PFSK-1 (cell line): ENCODE data around the gene CIAO2B.

Experiments
- FOXP2 ChIP-seq: optimal IDR thresholded peaks from 2 replicates; pipeline ENCODE3; 2011; ENCODE audit warnings: borderline replicate concordance, control low read depth, inconsistent platforms; ENCODE audit not compliant: insufficient read depth; ENCODE audit errors: extremely low read length, extremely low read depth
- POLR2AphosphoS5 ChIP-seq: IDR thresholded peaks from 2 replicates; pipeline ENCODE4 v1.6.1; 2012; ENCODE audit warnings: low read depth, mild to moderate bottlenecking, control low read depth, low read length, moderate library complexity
- SIN3A ChIP-seq: IDR thresholded peaks from 2 replicates; pipeline ENCODE4 v1.6.1; 2012; ENCODE audit warnings: mild to moderate bottlenecking, low read length, moderate library complexity, borderline replicate concordance; ENCODE audit not compliant: insufficient read depth
- TAF1 ChIP-seq: IDR thresholded peaks from 2 replicates; pipeline ENCODE4 v1.6.1; 2012; ENCODE audit warnings: low read length, control low read depth, borderline replicate concordance; ENCODE audit not compliant: insufficient read depth
- TF ChIP-seq, protein P1 (sequence below), 2 experiments: IDR thresholded peaks; 2 replicates each; pipeline versions ENCODE4 v1.6.1 to v1.8.0; 2011 to 2012; ENCODE audit warnings: low read depth in 2 of 2, low read length in 2 of 2, control low read depth in 1 of 2, inconsistent platforms in 1 of 2, mild to moderate bottlenecking in 1 of 2, moderate library complexity in 1 of 2; ENCODE audit not compliant: insufficient read depth in 1 of 2

The CIAO2B gene

DNA sequence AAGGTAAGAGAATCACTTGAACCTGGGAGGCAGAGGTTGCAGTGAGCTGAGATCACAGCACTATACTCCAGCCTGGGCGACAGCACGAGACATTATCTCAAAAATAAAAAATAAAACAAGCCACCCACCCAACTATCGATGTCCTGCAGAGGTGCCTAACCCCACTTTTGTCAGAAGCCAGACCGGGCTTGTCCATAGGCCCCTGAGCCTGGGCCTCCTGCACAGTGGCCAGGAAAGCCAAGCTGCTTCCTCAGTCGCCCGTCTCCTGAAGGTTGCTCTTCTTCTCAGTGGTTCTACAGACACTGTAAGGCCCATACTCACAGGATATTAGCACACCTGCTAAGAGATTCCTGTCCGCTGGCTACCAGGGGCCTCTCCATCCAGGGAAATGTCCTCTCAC is 12.3 kb upstream of the CIAO2B start:
- no peak for TF ChIP-seq FOXP2

DNA sequence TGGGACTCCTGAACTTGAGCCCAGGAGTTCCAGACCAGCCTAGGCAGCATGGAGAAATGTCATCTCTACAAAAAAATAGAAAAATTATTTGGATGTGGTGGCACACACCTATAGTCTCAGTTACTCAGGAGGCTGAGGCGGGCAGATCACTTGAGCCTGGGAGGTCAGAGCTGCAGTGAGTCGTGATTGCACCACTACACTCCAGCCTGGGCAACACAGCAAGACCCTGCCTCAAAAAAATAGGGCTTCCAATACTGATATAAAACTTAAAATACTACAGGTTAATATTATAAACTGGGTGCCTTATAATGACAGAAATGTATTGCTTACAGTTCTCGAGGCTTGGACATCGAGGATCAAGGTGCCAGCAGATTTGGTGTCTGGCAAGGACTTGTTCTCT is 11.7 kb upstream of the CIAO2B start:
- TF ChIP-seq TAF1 (no peak), POLR2AphosphoS5 (no peak), SIN3A (no peak), FOXP2 (no peak)
- TF ChIP-seq, protein P1, sequence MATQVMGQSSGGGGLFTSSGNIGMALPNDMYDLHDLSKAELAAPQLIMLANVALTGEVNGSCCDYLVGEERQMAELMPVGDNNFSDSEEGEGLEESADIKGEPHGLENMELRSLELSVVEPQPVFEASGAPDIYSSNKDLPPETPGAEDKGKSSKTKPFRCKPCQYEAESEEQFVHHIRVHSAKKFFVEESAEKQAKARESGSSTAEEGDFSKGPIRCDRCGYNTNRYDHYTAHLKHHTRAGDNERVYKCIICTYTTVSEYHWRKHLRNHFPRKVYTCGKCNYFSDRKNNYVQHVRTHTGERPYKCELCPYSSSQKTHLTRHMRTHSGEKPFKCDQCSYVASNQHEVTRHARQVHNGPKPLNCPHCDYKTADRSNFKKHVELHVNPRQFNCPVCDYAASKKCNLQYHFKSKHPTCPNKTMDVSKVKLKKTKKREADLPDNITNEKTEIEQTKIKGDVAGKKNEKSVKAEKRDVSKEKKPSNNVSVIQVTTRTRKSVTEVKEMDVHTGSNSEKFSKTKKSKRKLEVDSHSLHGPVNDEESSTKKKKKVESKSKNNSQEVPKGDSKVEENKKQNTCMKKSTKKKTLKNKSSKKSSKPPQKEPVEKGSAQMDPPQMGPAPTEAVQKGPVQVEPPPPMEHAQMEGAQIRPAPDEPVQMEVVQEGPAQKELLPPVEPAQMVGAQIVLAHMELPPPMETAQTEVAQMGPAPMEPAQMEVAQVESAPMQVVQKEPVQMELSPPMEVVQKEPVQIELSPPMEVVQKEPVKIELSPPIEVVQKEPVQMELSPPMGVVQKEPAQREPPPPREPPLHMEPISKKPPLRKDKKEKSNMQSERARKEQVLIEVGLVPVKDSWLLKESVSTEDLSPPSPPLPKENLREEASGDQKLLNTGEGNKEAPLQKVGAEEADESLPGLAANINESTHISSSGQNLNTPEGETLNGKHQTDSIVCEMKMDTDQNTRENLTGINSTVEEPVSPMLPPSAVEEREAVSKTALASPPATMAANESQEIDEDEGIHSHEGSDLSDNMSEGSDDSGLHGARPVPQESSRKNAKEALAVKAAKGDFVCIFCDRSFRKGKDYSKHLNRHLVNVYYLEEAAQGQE (IDR thresholded peaks at IDR 0.05; ENCODE audit: insufficient read depth in 1 of 2, low read depth in 2 of 2, low read length in 2 of 2), result no peak

DNA sequence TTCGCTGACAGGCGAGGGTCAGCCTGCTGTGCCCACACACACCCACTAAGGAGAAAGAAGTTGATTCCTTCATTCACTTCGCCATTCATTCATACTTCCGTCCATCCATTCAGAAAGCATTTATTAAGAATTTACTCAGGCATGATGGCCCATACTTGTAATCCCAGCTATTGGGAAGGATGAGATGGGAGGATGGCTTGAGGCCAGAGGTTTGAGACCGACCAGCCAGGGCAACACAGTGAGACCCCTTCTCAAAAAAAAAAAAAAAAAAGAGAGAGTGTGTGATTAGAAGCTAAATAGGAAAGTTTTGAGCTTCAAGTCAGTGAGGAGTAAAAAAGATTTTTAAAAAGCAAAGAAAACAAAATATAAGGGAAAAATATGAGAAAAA is 9.8 kb upstream of the CIAO2B start:
- TF ChIP-seq POLR2AphosphoS5 (no peak), FOXP2 (no peak), SIN3A (no peak), TAF1 (no peak)
- TF ChIP-seq, protein P1 (IDR thresholded peaks at IDR 0.05; ENCODE audit: insufficient read depth in 1 of 2, low read depth in 2 of 2, low read length in 2 of 2), result no peak

DNA sequence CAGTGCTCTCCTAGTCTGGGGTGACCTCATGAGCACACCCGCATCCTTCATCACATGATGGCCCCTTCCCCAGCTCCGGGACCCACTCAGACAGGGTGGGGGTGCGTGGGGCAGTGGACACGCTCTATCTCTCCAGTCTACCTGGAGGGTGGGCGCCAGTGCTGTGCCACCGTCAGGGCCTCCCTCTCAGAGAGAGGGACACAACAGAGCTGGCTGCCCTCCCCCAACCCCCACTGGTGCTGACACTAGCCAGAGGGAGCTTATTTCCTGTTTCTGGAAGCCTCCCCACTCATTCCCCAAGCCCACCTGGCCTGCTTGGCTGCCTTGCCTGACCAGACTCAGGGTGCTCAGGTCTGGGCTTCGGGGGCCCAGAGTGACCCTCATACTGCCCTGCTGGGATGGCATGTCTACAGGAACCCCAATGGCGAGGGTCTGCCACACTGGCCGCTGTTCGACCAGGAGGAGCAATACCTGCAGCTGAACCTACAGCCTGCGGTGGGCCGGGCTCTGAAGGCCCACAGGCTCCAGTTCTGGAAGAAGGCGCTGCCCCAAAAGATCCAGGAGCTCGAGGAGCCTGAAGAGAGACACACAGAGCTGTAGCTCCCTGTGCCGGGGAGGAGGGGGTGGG is 9.3 kb upstream of the CIAO2B start:
- TF ChIP-seq SIN3A (no peak), FOXP2 (no peak), TAF1 (no peak), POLR2AphosphoS5 (no peak)
- TF ChIP-seq, protein P1 (IDR thresholded peaks at IDR 0.05; ENCODE audit: insufficient read depth in 1 of 2, low read depth in 2 of 2, low read length in 2 of 2), result no peak

DNA sequence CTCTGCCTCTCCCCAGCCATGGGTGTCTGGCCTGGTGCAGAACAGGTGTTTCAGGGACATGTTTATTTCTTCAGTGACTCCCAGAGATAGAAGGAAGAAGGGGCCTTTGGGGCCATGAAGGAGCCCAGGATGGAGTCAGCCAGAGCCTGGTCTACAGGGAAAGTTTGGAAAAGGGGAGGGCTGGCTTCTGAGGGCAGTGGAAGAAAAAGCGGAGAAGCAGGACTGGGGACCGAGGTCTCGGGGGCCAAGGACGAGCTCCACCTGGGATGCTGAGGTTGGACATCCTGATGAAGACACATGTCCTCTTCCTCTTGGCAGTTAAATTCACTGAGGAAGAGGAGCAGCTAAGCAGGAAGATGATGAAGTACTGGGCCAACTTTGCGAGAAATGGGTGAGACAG is 8.8 kb upstream of the CIAO2B start:
- TF ChIP-seq, protein P1 (IDR thresholded peaks at IDR 0.05; ENCODE audit: insufficient read depth in 1 of 2, low read depth in 2 of 2, low read length in 2 of 2), result no peak
